ENCODE data around the gene ARPC5L.
"Not testable (repeated sequence)": the region's sequence is repeated elsewhere in the genome, so short reads cannot be mapped to it uniquely, and the experiment has no call there.

Gene ARPC5L

DNA sequence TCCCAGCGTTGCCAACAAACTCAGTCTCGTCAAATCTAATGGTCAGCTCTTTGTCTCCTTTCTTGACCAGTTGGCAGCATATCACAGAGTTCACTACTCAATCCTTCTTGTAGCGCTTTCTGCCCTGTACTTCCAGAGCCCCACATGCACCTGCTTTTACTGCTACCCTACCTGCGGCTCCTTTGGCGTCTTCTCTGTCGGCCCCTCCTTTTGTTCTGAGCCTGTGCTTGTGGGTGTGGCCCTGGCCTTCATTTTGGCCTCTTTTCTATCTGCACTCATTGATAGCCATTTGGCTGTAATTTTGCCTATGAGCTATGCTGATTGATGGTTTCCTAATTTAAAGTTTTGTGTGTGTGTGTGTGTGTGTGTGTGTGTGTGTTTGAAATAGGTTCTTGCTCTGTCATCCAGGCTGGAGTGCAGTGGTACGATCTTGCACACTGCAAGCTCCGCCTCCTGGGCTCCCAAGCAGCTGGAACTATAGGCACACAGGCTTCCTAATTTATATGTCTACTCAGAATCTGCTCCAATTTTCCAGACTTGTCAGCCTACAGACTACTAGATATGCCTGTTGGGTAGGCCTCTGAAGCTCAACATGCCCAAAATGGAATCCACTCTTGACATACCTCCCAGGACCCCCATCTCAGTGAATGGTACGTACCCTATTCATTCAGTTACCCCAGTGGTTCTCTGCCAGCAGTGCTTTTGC, 32.3 kb downstream of the ARPC5L start:
- no peak for DNase-seq (ENCODE audit: low spot score)

- DNase-seq (ENCODE audit: low spot score) = peak; percentile 52
Measured at GRCh38 chr9:124894741-124895170, 32.8 kb downstream of the ARPC5L start.

DNA sequence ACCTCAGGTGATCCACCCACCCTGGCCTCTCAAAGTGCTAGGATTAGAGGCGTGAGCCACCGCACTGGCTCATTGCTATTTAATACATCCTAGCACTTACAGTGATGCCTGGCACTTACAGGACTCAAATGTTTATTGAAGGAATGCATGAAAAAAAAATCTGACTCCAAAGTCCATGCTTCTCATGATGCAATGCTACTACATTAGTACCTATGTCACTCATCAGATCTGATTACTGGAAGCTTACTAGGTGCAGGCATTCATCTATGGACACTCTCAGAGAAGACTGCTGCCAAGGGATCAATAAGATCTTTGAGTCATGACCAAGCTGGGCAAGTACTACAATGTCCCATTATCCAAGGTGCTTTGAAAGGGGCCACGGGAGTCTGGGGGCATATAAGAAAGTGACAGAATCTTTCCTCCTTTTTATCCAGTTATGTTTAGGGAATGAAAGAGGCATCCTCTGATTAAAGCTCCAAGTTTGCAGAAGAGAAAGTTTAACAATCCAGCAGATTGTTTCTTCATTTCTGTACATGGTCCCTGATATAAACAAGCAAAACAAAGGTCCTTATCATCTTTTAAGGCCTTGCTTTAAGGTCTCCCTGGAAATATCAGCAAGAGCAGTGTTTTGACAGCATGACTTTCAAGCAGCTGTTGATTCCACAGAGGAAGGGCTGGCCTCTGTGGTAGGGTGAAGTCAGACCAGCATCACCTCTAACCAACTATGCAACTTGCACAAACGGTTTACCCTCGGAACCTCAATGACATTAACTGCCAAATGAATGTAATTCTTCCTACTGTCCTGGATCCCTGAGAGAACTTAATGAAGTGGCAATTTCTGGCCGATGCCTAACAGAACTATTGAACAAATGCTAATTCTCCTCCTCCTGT, 35.9 kb downstream of the ARPC5L start:
- no peak for DNase-seq (ENCODE audit: low spot score)

DNA sequence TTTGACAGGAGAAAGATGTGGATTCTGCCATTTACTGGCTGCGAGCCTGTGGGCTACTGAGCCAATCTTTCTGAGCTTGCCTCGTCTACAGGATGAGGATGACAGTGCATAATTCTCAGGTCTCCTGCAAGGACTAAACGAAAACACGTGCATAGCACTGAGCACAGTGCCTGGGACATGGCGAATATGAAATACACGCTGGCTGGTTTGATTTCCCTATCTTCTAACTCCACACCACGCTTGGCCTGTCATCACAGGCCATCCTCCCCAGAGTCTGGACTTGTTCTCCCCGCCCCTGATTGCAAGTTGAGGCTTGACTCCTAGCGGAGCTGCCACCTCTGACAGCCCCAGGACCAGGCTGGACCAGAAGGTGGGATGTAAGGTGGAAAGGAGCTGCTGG, 37.9 kb downstream of the ARPC5L start:
- DNase-seq (ENCODE audit: low spot score) = no peak

DNA sequence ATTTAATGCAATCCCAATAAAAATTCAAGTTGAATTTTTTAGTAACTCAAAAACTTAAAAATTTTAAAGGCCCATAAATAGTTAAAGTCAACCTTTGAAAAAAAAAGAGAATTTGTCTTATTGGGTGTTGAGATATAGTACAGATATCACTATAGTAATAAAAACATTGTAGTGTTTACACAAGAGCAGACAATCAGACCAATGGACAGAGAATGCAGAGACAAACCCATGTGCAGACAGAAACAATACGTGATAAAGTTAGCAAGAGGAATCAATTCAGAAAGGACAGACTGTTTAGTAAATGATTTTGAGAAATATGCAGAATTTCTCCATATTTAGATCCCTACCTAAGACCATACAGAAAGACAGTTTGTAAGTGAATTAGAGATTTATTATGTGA, 45.0 kb downstream of the ARPC5L start:
- DNase-seq (ENCODE audit: low spot score) = no peak

GRCh38 chr9:124908098-124908497, 46.2 kb downstream of the ARPC5L start:
- no peak for DNase-seq (ENCODE audit: low spot score)

- DNase-seq (ENCODE audit: low spot score) = no peak
Measured at GRCh38 chr9:124911766-124912165, 49.8 kb downstream of the ARPC5L start.

DNA sequence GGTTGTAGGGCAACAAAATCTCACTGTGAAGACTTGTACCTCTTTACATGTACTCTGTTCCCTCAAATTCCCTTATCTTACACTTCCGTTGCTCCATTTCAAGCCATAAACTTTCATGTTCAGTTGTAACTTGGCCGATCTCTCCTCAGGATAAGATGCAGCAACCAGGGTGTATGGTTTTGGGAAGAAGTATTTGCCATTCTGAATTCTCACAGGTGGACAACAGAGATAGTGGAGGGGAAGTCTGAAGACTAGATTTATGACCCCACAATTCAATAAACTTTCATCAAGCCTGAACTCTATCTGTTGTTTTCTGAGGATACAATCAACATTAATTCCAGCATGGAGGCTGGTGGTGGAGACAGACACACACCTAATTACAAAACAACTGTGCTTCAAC, 51.4 kb downstream of the ARPC5L start:
- DNase-seq (ENCODE audit: low spot score) = no peak

DNA sequence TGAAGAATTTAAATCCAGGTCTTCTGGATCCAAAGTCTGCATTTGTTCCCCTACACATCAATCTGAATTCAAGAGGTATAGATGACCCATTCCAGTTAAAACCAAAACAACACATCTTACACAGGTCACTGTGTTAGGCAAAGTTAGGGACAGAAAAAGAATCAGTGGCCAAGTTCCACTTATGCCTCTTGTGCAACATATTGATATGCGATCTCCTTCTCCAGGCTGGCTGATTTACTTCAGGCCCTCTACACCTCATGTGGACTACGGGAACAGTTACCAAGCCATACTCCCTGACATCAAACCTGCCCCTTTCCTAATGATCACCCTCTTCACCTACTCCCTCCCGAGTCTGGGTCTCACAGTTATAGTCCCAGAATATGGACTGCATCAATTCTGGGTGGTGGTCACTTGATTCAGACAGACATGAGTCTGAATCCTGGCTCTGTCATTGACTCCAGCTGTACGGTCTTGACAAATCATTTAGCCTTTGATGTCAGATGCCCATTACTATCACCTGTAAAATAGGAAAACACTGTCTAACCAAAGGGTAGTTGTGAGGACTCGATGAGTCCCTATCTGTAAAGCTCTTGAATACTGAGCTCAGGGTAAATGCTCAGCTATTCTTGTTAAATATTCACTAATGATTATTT, 52.9 kb downstream of the ARPC5L start:
- no peak for DNase-seq (ENCODE audit: low spot score)

DNA sequence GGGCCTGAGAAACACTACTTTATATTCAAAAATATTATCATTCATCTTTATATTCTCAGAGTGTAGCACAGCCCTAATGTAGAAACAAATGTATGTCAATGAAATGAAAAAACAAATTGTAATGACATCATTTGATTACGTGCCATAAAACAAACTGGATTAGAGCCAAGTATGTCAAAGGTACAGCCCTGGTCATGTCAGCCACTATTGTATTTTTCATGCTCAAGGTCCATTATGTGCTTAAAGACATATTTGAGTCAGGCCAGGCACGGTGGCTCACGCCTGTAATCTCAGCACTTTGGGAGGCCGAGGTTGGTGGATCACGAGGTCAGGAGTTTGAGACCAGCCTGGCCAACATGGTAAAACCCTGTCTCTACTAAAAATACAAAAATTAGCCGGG, 58.5 kb downstream of the ARPC5L start:
- DNase-seq (ENCODE audit: low spot score) = not testable (repeated sequence)

Data from D341Med (cell line).